Retina (tissue), 1 donor: ENCODE measurements around the gene GTF2IRD1.
"Not testable (repeated sequence)": the region's sequence is repeated elsewhere in the genome, so short reads cannot be mapped to it uniquely, and the experiment has no call there.

Source experiments
- DNase-seq: peaks from one replicate; pipeline ENCODE4 v3.0.0-alpha.2; 2016

GTF2IRD1 gene

DNA sequence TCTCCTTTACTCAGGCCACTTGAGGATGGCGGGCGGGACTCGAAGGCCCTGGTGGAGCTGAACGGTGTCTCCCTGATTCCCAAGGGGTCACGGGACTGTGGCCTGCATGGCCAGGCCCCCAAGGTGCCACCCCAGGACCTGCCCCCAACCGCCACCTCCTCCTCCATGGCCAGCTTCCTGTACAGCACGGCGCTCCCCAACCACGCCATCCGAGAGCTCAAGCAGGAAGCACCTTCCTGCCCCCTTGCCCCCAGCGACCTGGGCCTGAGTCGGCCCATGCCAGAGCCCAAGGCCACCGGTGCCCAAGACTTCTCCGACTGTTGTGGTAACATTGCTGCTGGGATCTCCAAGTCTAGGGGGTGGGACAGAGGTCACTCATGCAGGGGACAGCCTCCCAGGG is 65.7 kb downstream of the GTF2IRD1 start:
- no peak for DNase-seq

- no peak for DNase-seq
These were observed 68.1 kb downstream of the GTF2IRD1 start for GRCh38 chr7:74521855-74522254.

GRCh38 chr7:74522281-74522905 is 68.7 kb downstream of the GTF2IRD1 start:
- DNase-seq: no peak

GRCh38 chr7:74523015-74523414 is 69.3 kb downstream of the GTF2IRD1 start:
- no peak for DNase-seq

DNA sequence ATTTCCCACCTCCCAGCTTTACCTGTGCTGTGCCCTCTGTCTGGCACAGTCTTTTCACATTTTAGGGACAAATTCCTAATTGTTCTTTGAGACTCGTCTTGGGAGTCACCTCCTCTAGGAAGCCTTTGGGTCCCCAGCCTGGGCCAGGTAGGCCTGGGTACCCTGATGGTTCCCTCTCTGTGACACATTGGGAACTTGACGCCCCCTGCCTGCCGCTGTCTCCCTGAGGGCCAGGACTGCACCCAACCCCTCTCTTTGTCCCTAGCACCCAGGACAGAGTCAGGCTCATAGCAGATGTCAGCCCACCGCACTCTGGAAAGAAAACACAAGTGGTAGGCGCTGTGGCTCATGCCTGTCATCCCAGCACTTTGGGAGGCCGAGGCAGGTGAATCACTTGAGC is 71.4 kb downstream of the GTF2IRD1 start:
- no peak for DNase-seq

DNA sequence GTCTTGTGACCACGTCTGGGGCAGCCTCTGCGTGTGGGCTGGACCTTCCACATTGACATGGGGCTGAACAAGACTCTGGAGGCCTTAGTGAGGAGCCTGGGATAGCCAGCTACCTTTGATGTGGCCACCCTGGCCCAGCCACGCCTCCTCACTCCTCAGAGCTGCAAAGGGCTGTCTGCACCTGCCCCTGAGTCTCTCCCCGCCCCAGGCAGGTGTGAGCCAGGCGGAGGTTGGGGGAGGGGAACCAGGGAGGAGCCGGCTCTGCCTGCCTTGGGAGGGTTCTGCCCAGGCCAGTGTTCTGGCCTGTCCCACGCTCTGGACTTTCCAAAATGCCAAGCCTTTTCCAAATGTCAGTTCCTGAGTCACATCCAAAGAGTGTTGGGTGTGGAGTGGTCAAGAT is 72.2 kb downstream of the GTF2IRD1 start:
- DNase-seq: no peak

GRCh38 chr7:74526780-74527179 is 73.1 kb downstream of the GTF2IRD1 start:
- DNase-seq: no peak

- DNase-seq: no peak
These were observed 74.1 kb downstream of the GTF2IRD1 start for GRCh38 chr7:74527842-74528241.

- not testable (repeated sequence) for DNase-seq
These were observed 75.1 kb downstream of the GTF2IRD1 start for GRCh38 chr7:74528773-74529172.

DNA sequence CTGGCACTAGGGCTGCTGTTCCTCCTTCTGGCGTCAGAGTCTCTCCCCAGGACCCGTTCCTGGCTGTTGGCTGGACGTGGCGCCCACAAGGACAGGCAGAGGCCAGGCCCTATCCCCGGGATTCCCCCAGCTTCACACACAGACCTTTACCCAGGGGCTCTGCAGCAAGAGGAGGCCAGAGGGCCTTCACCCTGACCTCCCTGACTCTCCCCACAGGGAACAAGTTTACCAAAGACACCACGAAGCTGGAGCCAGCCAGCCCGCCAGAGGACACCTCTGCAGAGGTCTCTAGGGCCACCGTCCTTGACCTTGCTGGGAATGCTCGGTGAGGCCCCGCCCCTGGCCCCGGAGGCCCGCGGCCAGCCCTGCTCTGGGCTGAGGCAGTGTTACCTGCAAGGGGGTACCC is 82.2 kb downstream of the GTF2IRD1 start:
- DNase-seq: no peak

- DNase-seq: not testable (repeated sequence)
These were observed 88.2 kb downstream of the GTF2IRD1 start for GRCh38 chr7:74541937-74542336.

DNA sequence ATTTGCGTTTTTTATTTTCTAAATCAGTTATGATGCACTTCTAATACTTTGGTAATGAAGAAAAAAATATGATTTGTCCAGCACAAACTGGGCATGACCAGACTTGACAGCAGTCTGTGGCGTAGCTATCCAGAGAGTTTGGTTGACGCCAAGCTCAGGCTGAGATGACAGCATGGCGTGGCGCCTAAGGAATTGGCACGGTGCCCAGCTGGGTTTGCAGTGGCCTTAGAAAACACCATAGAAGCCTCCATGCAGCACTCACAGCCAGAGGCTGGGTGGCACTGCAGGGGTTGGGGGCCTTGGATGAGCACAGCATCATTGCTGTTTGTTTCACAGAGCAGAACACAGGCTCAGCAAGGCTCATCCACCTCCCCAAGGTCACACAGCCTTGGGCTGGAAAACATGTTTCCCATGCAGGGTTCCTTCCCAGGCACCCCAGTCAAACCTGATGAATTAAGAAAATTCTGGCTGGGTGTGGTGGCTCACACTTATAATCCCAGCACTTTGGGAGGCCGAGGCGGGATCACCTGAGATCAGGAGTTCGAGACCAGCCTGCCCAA is 88.9 kb downstream of the GTF2IRD1 start:
- DNase-seq: no peak

DNA sequence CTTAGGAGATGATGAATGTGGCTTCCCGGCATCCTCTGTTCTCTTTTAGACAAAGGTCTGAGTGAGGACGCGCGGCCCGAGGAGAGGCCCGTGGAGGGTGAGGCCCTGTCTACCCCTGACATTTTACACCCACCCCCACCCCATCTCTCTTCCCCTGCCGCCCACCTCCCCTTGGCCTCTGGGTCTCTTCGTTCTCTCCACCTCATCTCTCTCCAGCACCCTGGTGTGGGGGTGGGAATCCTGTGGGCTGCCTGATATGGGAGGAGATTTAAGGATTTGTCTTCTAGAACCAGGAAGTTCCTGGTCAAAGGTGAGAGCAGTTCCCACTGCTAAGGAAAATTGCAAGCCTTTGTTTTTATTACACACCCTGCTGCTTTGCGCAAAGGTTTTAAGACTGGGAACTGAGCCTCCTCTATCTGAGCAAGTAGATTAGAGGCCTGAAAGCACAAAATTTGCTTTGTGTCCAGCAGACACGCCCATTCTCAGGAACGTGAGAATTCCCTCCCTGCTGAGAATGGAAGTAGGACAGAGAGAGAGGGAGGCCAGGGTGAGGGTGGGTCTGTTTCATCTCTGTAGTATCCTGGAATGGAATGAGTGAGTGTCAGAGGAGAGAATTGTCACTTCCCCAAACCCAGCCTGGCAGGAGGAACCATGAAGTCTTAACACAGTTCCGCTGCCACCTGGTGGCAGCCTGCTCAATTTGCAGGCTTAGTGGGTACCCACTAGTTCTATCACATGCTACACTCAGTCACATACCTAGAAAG is 91.2 kb downstream of the GTF2IRD1 start:
- no peak for DNase-seq

DNA sequence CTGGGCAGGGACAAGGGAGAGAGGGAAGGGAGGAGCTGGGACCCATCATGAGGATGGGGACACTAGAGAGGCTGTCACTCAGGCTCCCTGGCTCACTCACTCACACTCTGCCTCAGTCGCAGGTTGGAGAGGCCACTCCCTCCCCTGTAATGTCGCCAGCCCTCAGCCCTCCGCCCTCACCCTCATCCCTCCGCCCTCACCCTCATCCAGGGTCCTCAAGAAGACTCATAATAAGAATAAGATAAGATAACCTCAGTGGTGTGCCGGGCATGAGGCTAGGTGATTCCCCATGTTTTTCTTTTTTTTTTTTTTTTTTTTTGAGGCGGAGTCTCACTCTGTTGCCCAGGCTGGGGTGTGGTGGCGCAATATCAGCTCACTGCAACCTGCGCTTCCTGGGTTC is 92.2 kb downstream of the GTF2IRD1 start:
- no peak for DNase-seq

GRCh38 chr7:74553596-74554012 is 99.9 kb downstream of the GTF2IRD1 start:
- not testable (repeated sequence) for DNase-seq

- no peak for DNase-seq
These were observed 100.5 kb downstream of the GTF2IRD1 start for GRCh38 chr7:74554178-74554577.

GRCh38 chr7:74560086-74560719 is 106.5 kb downstream of the GTF2IRD1 start:
- DNase-seq: no peak

DNA sequence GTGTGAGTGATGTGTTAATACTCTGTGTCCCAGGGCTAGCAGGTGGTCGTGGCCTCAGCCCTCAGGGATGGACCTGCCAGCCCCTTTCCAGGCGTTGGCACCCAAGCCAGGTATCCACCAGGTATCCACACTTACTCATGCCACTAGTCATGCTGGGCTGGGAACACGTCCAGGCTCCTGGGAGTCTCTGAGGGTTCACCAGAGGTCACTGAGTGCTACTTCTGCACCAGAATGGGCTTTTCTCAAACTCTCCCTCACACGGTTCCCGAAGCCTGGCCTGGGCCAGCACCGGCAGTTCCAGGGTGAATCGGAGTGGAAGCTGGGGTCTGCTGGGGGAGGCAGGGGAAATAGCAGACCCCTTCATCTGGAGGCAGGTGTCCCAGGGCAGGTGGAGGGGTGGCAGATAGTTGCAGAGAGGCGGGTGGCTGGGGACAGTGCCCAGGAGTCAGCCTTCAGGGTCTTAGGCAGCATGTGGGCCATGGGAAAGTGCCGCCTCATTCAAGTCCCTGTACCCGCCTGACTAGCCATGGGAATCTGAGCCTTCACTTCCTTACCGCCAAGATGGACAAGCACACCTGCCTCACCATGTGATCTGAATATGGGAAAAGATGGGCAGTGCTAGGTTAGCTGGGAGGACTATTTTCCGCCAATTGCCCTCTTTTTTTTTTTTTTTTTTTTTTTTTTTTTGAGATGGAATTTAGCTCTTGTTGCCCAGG is 108.3 kb downstream of the GTF2IRD1 start:
- DNase-seq: no peak

DNA sequence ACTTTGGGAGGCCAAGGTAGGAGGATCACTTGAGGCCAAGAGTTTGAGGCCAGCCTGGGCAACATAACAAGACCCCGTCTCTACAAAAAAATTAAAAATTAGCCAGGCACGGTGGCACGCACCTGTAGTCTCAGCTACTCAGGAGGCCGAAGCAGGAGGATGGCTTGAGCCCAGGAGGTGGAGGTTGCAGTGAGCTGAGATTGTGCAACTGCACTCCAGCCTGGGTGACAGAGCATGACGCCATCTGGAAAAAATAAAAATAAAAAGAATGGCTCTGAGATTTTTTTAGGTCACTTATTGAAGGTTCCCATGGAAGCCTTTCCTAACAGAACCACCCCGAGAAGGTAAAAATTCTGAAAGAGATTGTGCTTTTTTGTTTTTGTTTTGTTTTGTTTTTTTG is 109.9 kb downstream of the GTF2IRD1 start:
- not testable (repeated sequence) for DNase-seq

GRCh38 chr7:74567318-74567668 is 113.6 kb downstream of the GTF2IRD1 start:
- DNase-seq: no peak

GRCh38 chr7:74568658-74569057 is 115.0 kb downstream of the GTF2IRD1 start:
- no peak for DNase-seq

GRCh38 chr7:74569501-74570075 is 115.9 kb downstream of the GTF2IRD1 start:
- DNase-seq: peak; percentile 33
